Memory B cell (primary cell): Measurements from ENCODE around the gene CALHM6.

Experiments used
- ATAC-seq: fragments of 150-1000 bp; cut with Tn5 transposase; 2 replicates; pipeline ENCODE4 v1.10.0; 2021; ENCODE audit warnings: low read depth, mild to moderate bottlenecking, moderate library complexity
- DNase-seq, 2 donors: peaks; one replicate each; pipeline ENCODE4 v3.0.0; 2022; ENCODE audit warnings: low spot score in 2 of 2
- H3K27ac Mint-ChIP-seq: one replicate; pipeline ENCODE4 v1.8.0; 2022; ENCODE audit warnings: mild to moderate bottlenecking, moderate library complexity, mixed read lengths
- H3K27me3 Mint-ChIP-seq: one replicate; pipeline ENCODE4 v1.8.0; 2022; ENCODE audit warnings: mixed read lengths
- H3K36me3 Mint-ChIP-seq: one replicate; pipeline ENCODE4 v1.8.0; 2022; ENCODE audit warnings: mild to moderate bottlenecking, mixed read lengths
- H3K4me1 Mint-ChIP-seq: one replicate; pipeline ENCODE4 v1.8.0; 2022; ENCODE audit warnings: mixed read lengths
- H3K4me3 Mint-ChIP-seq: one replicate; pipeline ENCODE4 v1.8.0; 2022; ENCODE audit warnings: mild to moderate bottlenecking, moderate library complexity, mixed read lengths
- H3K9me3 Mint-ChIP-seq: one replicate; pipeline ENCODE4 v1.8.0; 2022; ENCODE audit warnings: mixed read lengths

CALHM6 gene

GRCh38 chr6:116512734-116513133 is 51.6 kb downstream of the CALHM6 start:
- peaks cover 10% of the 10 kb centered on the region for H3K4me1 Mint-ChIP-seq
- H3K9me3 Mint-ChIP-seq, result peaks cover 6% of the 10 kb centered on the region
- no peak for DNase-seq
- no peaks in the 10 kb centered on the region for H3K36me3 Mint-ChIP-seq
- H3K27ac Mint-ChIP-seq, result no peak overlapping the region
- H3K4me3 Mint-ChIP-seq, result no peak overlapping the region
- ATAC-seq, result no peak
- H3K27me3 Mint-ChIP-seq, result no peaks in the 10 kb centered on the region
